Transverse colon (tissue), 4 donors: ENCODE results near the gene GLUD1. TPM values are rescaled to one million over a fixed set of nuclear protein-coding genes. Genes with fewer than 3 reads are reported as not detected.

Experiments used
- small RNA-seq, 4 donors: library from RNA; depleted of rRNA; stranded (forward); fragments of <200 nt; gene quantifications; one replicate each; pipeline ENCODE3, GENCODE V24; 2016
- total RNA-seq, 4 donors: library from RNA; depleted of rRNA; stranded (reverse); fragments of >200 nt; gene quantifications; one replicate each; pipeline ENCODE4 v1.1.0, GENCODE V29; 2016

GLUD1 gene
- total RNA-seq, 4 donors from 2014 or later, result 150 to 293 (median 201) TPM

Small RNA genes lying within 50 kb of the gene (small RNA-seq; reads per million reads assigned to genes)
- gene AL136982.5, result 0 reads per million in 4 donors
- 0 reads per million in 4 donors for gene FAM25A
- gene RNU6-529P, result 0 reads per million in 4 donors

Other genes with a start within 250 kb of the GLUD1 start
- gene MMRN2, start 137.2 kb downstream of the GLUD1 start, total RNA-seq, result 10 to 100 TPM in 1 of 4 donors, 1 to 10 TPM in 3; 1.1 to 25.3 (median 8.1) TPM
- gene SNCG, start 136.2 kb downstream of the GLUD1 start, total RNA-seq, result 1 to 10 TPM in 2 of 4 donors, not detected in 2; 7.4 to 7.5 TPM
- 100 to 1,000 TPM in 2 of 4 donors, 10 to 100 TPM in 2; 35.0 to 194 (median 117) TPM for gene ADIRF, start 126.4 kb downstream of the GLUD1 start, total RNA-seq
- gene FAM25A, start 74.5 kb downstream of the GLUD1 start, total RNA-seq, result not detected
- 10 to 100 TPM; 21.7 to 43.7 (median 37.3) TPM for gene SHLD2, start 363 bp upstream of the GLUD1 start, total RNA-seq
- gene NUTM2A, start 130.6 kb upstream of the GLUD1 start, total RNA-seq, result 1 to 10 TPM in 3 of 4 donors, under 1 TPM in 1; 0.80 to 3.0 (median 2.4) TPM